ENCODE results near the gene CDKN2B-AS1. TPM values are rescaled to one million over a fixed set of nuclear protein-coding genes. Genes with fewer than 3 reads are reported as not detected.
"Not testable (repeated sequence)": the region's sequence is repeated elsewhere in the genome, so short reads cannot be mapped to it uniquely, and the experiment has no call there.

The CDKN2B-AS1 gene
- total RNA-seq, 4 donors from 2014 or later: 0.42 to 3.9 (median 0.69) TPM; not detected in 1

DNA sequence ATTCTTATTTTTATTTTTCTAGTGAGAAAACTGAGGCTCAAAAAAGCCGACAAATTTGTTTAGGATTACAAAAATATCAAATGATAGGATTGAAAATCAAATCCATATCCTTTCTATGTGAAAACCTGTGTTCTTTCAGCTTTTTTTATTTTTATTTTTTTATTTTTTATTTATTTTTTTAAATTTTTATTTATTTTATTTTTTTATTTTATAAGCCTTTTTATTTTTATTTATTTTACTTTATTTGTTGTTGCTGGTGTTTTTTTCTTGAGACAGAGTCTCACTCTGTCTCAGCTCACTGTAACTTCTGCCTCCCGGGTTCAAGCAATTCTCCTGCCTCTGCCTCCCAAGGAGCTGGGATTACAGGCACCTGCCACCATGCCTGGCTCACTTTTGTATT is 59.9 kb downstream of the CDKN2B-AS1 start:
- TF ChIP-seq EP300 (IDR thresholded peaks at IDR 0.05): no peak
- no peak for TF ChIP-seq POLR2AphosphoS5 (IDR thresholded peaks at IDR 0.05)
- TF ChIP-seq POLR2A (IDR thresholded peaks at IDR 0.05): no peak
- H3K36me3 ChIP-seq: no peaks in the 10 kb centered on the region
- no peak overlapping the region for H3K4me3 ChIP-seq
- ATAC-seq: no peak
- no peaks in the 10 kb centered on the region for H3K27me3 ChIP-seq
- WGBS, 2 donors (ENCODE audit: low coverage in 1 of 2): 91 to 97% methylated on average over 2 of the region's 2 CpGs
- H3K9me3 ChIP-seq: no peaks in the 10 kb centered on the region
- H3K4me1 ChIP-seq: no peaks in the 10 kb centered on the region
- H3K27ac ChIP-seq: no peak overlapping the region

DNA sequence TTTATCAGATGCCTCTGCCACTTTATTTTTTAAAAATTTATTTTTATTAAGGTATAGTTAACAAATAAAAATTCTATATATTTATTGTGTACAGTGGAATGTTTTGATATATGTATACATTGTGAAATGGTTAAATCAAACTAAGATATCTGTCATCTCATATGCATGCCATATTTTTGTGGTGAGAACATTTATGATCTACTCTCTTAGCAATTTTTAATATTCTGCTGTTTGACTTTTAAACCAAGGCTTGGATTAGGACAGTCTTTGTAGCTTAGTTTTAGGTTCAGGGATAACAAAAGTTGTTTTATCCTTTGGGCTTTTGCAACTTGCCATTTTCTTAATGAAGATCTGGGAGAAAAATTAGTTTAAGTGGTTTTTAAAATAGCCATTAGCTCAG is 60.5 kb downstream of the CDKN2B-AS1 start:
- Histone ChIP-seq H3K4me3 (no peak overlapping the region), H3K27ac (no peak overlapping the region), H3K4me1 (no peaks in the 10 kb centered on the region), H3K27me3 (no peaks in the 10 kb centered on the region), H3K36me3 (no peaks in the 10 kb centered on the region), H3K9me3 (no peaks in the 10 kb centered on the region)
- TF ChIP-seq, protein P1, sequence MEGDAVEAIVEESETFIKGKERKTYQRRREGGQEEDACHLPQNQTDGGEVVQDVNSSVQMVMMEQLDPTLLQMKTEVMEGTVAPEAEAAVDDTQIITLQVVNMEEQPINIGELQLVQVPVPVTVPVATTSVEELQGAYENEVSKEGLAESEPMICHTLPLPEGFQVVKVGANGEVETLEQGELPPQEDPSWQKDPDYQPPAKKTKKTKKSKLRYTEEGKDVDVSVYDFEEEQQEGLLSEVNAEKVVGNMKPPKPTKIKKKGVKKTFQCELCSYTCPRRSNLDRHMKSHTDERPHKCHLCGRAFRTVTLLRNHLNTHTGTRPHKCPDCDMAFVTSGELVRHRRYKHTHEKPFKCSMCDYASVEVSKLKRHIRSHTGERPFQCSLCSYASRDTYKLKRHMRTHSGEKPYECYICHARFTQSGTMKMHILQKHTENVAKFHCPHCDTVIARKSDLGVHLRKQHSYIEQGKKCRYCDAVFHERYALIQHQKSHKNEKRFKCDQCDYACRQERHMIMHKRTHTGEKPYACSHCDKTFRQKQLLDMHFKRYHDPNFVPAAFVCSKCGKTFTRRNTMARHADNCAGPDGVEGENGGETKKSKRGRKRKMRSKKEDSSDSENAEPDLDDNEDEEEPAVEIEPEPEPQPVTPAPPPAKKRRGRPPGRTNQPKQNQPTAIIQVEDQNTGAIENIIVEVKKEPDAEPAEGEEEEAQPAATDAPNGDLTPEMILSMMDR (IDR thresholded peaks at IDR 0.05): no peak
- no peak for TF ChIP-seq POLR2AphosphoS5 (IDR thresholded peaks at IDR 0.05)
- no peak for TF ChIP-seq POLR2A (IDR thresholded peaks at IDR 0.05)
- no peak for TF ChIP-seq EP300 (IDR thresholded peaks at IDR 0.05)
- ATAC-seq: no peak

DNA sequence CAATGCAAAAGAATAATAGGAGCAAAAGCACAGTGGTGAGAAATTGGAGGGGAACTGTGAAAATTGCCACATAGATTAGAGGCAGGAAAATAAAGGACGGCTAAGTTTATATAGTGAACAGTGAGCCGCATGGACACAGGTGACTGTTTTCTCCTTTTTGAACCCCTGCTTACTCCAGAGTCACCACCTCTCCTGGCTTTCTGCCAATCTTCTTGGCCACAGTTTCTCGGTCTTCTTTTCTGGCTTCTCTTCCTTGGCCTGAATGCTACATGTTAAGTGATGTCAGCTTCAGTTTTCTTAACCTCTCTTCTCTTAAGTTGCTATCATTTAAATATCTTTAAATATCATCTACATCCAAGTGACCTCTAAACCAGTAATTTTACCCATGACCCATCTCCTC is 61.8 kb downstream of the CDKN2B-AS1 start:
- Histone ChIP-seq H3K27ac (no peak overlapping the region), H3K4me3 (no peak overlapping the region)
- WGBS, 2 donors (ENCODE audit: low coverage in 1 of 2): 60 to 61% methylated on average over 3 of the region's 3 CpGs

DNA sequence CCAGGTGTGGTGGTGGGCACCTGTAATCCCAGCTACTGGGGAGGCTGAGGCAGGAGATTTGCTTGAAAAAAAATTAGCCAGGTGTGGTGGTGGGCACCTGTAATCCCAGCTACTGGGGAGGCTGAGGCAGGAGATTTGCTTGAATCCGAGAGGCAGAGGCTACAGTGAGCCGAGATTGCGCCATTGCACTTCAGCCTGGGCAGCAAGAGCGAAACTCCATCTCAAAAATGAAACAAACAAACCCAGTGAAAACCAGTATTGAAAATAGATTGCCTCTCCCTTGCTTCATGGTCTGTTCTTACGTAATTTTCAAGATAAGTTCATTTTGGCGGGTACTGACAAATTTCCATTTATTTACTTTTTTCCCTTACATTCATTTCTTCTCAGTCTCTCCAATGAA is 63.4 kb downstream of the CDKN2B-AS1 start:
- 86 to 95% methylated on average over 6 of the region's 6 CpGs for WGBS, 2 donors (ENCODE audit: low coverage in 1 of 2)
- not testable (repeated sequence) for H3K36me3 ChIP-seq, ATAC-seq

More for the DNA sequence above, 61.8 kb downstream of the CDKN2B-AS1 start:
- H3K36me3 ChIP-seq: no peaks in the 10 kb centered on the region
- ATAC-seq: no peak
- no peaks in the 10 kb centered on the region for H3K9me3 ChIP-seq
- no peaks in the 10 kb centered on the region for H3K4me1 ChIP-seq
- TF ChIP-seq POLR2AphosphoS5 (IDR thresholded peaks at IDR 0.05) (no peak), EP300 (IDR thresholded peaks at IDR 0.05) (no peak), POLR2A (IDR thresholded peaks at IDR 0.05) (no peak)
- TF ChIP-seq, protein P1 (IDR thresholded peaks at IDR 0.05): no peak
- H3K27me3 ChIP-seq: no peaks in the 10 kb centered on the region

DNA sequence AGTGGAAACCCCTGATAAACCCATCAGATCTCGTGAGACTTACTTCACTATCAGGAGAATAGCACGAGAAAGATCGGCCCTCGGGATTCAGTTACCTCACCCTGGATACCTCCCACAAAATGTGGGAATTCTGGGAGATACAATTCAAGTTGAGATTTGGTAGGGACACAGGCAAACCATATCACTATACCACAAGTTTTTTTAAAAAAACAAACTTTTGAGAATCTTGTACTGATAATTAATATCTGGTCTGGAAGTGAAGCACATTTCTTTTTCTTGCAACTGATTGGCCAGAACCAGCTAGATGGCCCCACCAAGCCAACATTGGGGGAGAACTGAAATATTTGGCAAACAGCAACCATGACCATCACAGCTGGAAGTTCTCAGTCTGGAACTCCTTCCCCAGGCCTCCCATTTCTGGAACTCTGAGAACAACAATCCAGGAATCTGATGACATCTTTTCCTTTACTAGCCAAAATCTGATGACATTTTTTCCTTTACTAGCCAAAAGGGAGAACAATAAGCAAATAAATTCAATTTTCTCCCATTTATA is 66.3 kb downstream of the CDKN2B-AS1 start:
- H3K36me3 ChIP-seq: no peaks in the 10 kb centered on the region
- no peak for TF ChIP-seq EP300 (IDR thresholded peaks at IDR 0.05)
- TF ChIP-seq POLR2A (IDR thresholded peaks at IDR 0.05): no peak
- TF ChIP-seq POLR2AphosphoS5 (IDR thresholded peaks at IDR 0.05): peak; percentile 28
- TF ChIP-seq, protein P1 (IDR thresholded peaks at IDR 0.05): no peak
- H3K27me3 ChIP-seq: no peaks in the 10 kb centered on the region
- 40 to 64% methylated on average over 1 to 4 of the region's 4 CpGs for WGBS, 2 donors (ENCODE audit: low coverage in 1 of 2)
- H3K9me3 ChIP-seq: no peaks in the 10 kb centered on the region
- no peak overlapping the region for H3K27ac ChIP-seq
- peak; percentile 85 for ATAC-seq
- no peak overlapping the region for H3K4me3 ChIP-seq
- H3K4me1 ChIP-seq: no peaks in the 10 kb centered on the region

More for the DNA sequence above, 63.4 kb downstream of the CDKN2B-AS1 start:
- H3K4me1 ChIP-seq, H3K4me3 ChIP-seq, H3K9me3 ChIP-seq, H3K27me3 ChIP-seq, H3K27ac ChIP-seq: not testable (repeated sequence)

DNA sequence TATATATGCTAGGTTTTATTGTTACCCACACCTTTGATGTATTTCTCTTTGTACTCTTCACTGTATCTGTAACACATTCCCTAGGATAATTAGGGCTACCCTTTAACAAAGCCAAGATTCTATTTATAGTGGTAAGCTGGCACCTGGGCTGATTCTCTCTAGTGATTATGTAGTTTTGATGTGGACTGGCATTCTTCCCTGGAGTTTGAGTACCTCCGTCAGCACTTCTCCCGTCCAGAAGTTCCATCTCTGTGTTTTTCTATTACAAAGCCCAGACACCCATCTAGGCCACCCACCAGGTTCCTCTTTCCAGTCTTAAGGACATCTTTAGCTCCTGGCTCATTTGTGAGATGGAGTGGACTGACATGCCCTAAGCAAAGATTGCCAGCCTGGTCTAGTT is 70.4 kb downstream of the CDKN2B-AS1 start:
- Histone ChIP-seq H3K36me3 (no peaks in the 10 kb centered on the region), H3K4me3 (no peak overlapping the region), H3K4me1 (no peaks in the 10 kb centered on the region), H3K9me3 (no peaks in the 10 kb centered on the region), H3K27ac (no peak overlapping the region), H3K27me3 (no peaks in the 10 kb centered on the region)
- ATAC-seq: no peak
- TF ChIP-seq POLR2A (IDR thresholded peaks at IDR 0.05) (no peak), EP300 (IDR thresholded peaks at IDR 0.05) (no peak), POLR2AphosphoS5 (IDR thresholded peaks at IDR 0.05) (no peak)
- TF ChIP-seq, protein P1 (IDR thresholded peaks at IDR 0.05): no peak
- WGBS, 2 donors (ENCODE audit: low coverage in 1 of 2): no CpG with 5 or more reads among the region's 2 CpGs
